ENCODE data around the gene ACVR1B.
A peak's percentile ranks its signal among the peaks of the same experiment; 100 is the strongest.

Gene ACVR1B

GRCh38 chr12:51920046-51920445, 31.5 kb upstream of the ACVR1B start:
- no peaks in the 10 kb centered on the region for H3K79me2 ChIP-seq (ENCODE audit: low read length)
- H2AFZ ChIP-seq (ENCODE audit: low read depth, low read length): no peak overlapping the region
- peaks cover 16% of the 10 kb centered on the region for H3K4me1 ChIP-seq (ENCODE audit: low read length)
- no peak overlapping the region for H3K27ac ChIP-seq (ENCODE audit: low read length)
- no peak overlapping the region for H3K4me3 ChIP-seq (ENCODE audit: low read length)
- H3K27me3 ChIP-seq (ENCODE audit: low read depth, low read length): peaks cover 14% of the 10 kb centered on the region
- no peaks in the 10 kb centered on the region for H4K20me1 ChIP-seq (ENCODE audit: insufficient read depth, low read length)
- H3K4me2 ChIP-seq (ENCODE audit: low read length): no peak overlapping the region
- no peaks in the 10 kb centered on the region for H3K36me3 ChIP-seq (replicated peaks; ENCODE audit: low read depth, low read length)
- no peaks in the 10 kb centered on the region for H3K9me3 ChIP-seq (ENCODE audit: insufficient read depth, low read length)
- TF ChIP-seq EZH2phosphoT487 (IDR thresholded peaks at IDR 0.05; ENCODE audit: low read depth) (no peak), CTCF (IDR thresholded peaks at IDR 0.05; ENCODE audit: low read depth, low read length) (no peak)
- no peak overlapping the region for H3K9ac ChIP-seq (ENCODE audit: low read length)

GRCh38 chr12:51921017-51921725, 30.3 kb upstream of the ACVR1B start:
- H3K27ac ChIP-seq (ENCODE audit: low read length): no peak overlapping the region
- no peak overlapping the region for H2AFZ ChIP-seq (ENCODE audit: low read depth, low read length)
- no peaks in the 10 kb centered on the region for H3K36me3 ChIP-seq (replicated peaks; ENCODE audit: low read depth, low read length)
- H3K4me1 ChIP-seq (ENCODE audit: low read length): peaks cover 16% of the 10 kb centered on the region
- no peaks in the 10 kb centered on the region for H4K20me1 ChIP-seq (ENCODE audit: insufficient read depth, low read length)
- H3K27me3 ChIP-seq (ENCODE audit: low read depth, low read length): peaks cover 19% of the 10 kb centered on the region
- H3K4me2 ChIP-seq (ENCODE audit: low read length): no peak overlapping the region
- H3K79me2 ChIP-seq (ENCODE audit: low read length): no peaks in the 10 kb centered on the region
- H3K4me3 ChIP-seq (ENCODE audit: low read length): no peak overlapping the region
- TF ChIP-seq CTCF (IDR thresholded peaks at IDR 0.05; ENCODE audit: low read depth, low read length) (no peak), EZH2phosphoT487 (IDR thresholded peaks at IDR 0.05; ENCODE audit: low read depth) (no peak)
- no peak overlapping the region for H3K9ac ChIP-seq (ENCODE audit: low read length)
- H3K9me3 ChIP-seq (ENCODE audit: insufficient read depth, low read length): no peaks in the 10 kb centered on the region

GRCh38 chr12:51922146-51922545, 29.4 kb upstream of the ACVR1B start:
- Histone ChIP-seq H3K4me2 (ENCODE audit: low read length) (no peak overlapping the region), H4K20me1 (ENCODE audit: insufficient read depth, low read length) (no peaks in the 10 kb centered on the region), H3K9ac (ENCODE audit: low read length) (no peak overlapping the region), H2AFZ (ENCODE audit: low read depth, low read length) (no peak overlapping the region), H3K27me3 (ENCODE audit: low read depth, low read length) (peaks cover 19% of the 10 kb centered on the region), H3K36me3 (replicated peaks; ENCODE audit: low read depth, low read length) (no peaks in the 10 kb centered on the region), H3K79me2 (ENCODE audit: low read length) (no peaks in the 10 kb centered on the region), H3K4me3 (ENCODE audit: low read length) (no peak overlapping the region), H3K27ac (ENCODE audit: low read length) (no peak overlapping the region), H3K4me1 (ENCODE audit: low read length) (peaks cover 16% of the 10 kb centered on the region), H3K9me3 (ENCODE audit: insufficient read depth, low read length) (no peaks in the 10 kb centered on the region)
- TF ChIP-seq EZH2phosphoT487 (IDR thresholded peaks at IDR 0.05; ENCODE audit: low read depth): no peak
- no peak for TF ChIP-seq CTCF (IDR thresholded peaks at IDR 0.05; ENCODE audit: low read depth, low read length)

- Histone ChIP-seq H3K4me3 (ENCODE audit: low read length) (peak overlapping the region; percentile 75), H3K4me2 (ENCODE audit: low read length) (peak overlapping the region; percentile 83), H3K4me1 (ENCODE audit: low read length) (peaks cover 16% of the 10 kb centered on the region)
These were observed 28.6 kb upstream of the ACVR1B start for GRCh38 chr12:51922762-51923505.

More at GRCh38 chr12:51922762-51923505, 28.6 kb upstream of the ACVR1B start:
- Histone ChIP-seq H3K27me3 (ENCODE audit: low read depth, low read length) (peaks cover 19% of the 10 kb centered on the region), H2AFZ (ENCODE audit: low read depth, low read length) (peak overlapping the region; percentile 66; the same call in 1 of the 2 replicates), H3K79me2 (ENCODE audit: low read length) (no peaks in the 10 kb centered on the region), H4K20me1 (ENCODE audit: insufficient read depth, low read length) (no peaks in the 10 kb centered on the region), H3K9ac (ENCODE audit: low read length) (peak overlapping the region; percentile 15; the same call in 1 of the 2 replicates), H3K9me3 (ENCODE audit: insufficient read depth, low read length) (no peaks in the 10 kb centered on the region), H3K36me3 (replicated peaks; ENCODE audit: low read depth, low read length) (no peaks in the 10 kb centered on the region), H3K27ac (ENCODE audit: low read length) (no peak overlapping the region)
- no peak for TF ChIP-seq CTCF (IDR thresholded peaks at IDR 0.05; ENCODE audit: low read depth, low read length)
- TF ChIP-seq EZH2phosphoT487 (IDR thresholded peaks at IDR 0.05; ENCODE audit: low read depth): no peak

Measured in OCI-LY3 (cell line).